HFFc6 (cell line): ENCODE results near the gene ENSA. TPM values are rescaled to one million over a fixed set of nuclear protein-coding genes. Genes with fewer than 3 reads are reported as not detected.
"Not testable (repeated sequence)": the region's sequence is repeated elsewhere in the genome, so short reads cannot be mapped to it uniquely, and the experiment has no call there.

ENCODE experiments used
- DNase-seq: peaks from one replicate; pipeline ENCODE4 v3.0.0-alpha.2; 2018
- H3K27ac Mint-ChIP-seq: 2 replicates; pipeline ENCODE4 v1.8.0; 2020; ENCODE audit warnings: mild to moderate bottlenecking, mixed read lengths
- H3K27me3 Mint-ChIP-seq: 2 replicates; pipeline ENCODE4 v1.8.0; 2021; ENCODE audit warnings: mild to moderate bottlenecking, moderate library complexity, mixed read lengths; ENCODE audit not compliant: insufficient read depth
- H3K36me3 Mint-ChIP-seq: 2 replicates; pipeline ENCODE4 v1.8.0; 2021; ENCODE audit warnings: low read depth, mixed read lengths
- H3K4me1 Mint-ChIP-seq: 2 replicates; pipeline ENCODE4 v1.8.0; 2020; ENCODE audit warnings: low read depth, mixed read lengths
- H3K4me3 Mint-ChIP-seq: 2 replicates; pipeline ENCODE4 v1.8.0; 2020; ENCODE audit warnings: mild to moderate bottlenecking, moderate library complexity, mixed read lengths
- H3K9me3 Mint-ChIP-seq: 2 replicates; pipeline ENCODE4 v1.8.0; 2020; ENCODE audit warnings: mild to moderate bottlenecking, mixed read lengths
- total RNA-seq, 6 experiments: library from RNA; stranded (reverse); fragmentation: NEBNext Ultra II Directional; extraction: Animal tissue kit (Norgen Biotek cat#: 25700); gene quantifications; 2 replicates in 1 of 6; 3 replicates in 5 of 6; pipeline ENCODE4 v1.2.3, GENCODE V29; 2021
- TF ChIP-seq, protein P1 (sequence below): fragments of 200-600 bp; sonication (generic); IDR thresholded peaks from 2 replicates; pipeline ENCODE4 v1.5.0; 2021; ENCODE audit warnings: antibody characterized with exemption, mild to moderate bottlenecking

ENSA gene
- total RNA-seq, 6 experiments from 2014 or later = 111 to 124 (median 119) TPM

DNA sequence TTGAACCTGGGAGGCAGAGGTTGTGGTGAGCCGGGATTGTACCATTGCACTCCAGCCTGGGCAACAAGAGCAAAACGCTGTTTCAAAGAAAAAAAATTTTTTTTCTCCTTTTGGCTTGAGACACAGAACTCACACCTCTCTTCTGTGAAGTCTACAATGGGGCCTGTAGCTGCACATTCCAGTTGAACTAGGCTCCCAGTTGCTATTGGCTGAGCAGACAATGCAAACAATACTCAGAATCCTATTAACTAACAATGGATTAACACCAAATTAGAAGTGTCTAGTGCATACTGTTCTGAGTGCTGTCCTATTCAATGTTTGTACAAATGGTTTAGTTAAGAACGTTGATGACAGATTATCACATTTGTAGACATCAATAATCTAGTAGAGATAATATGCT, 32.4 kb downstream of the ENSA start:
- DNase-seq = no peak
- H3K9me3 Mint-ChIP-seq = no peaks in the 10 kb centered on the region
- peaks cover 14% of the 10 kb centered on the region; the same call in 1 of the 2 replicates for H3K36me3 Mint-ChIP-seq
- TF ChIP-seq, protein P1, sequence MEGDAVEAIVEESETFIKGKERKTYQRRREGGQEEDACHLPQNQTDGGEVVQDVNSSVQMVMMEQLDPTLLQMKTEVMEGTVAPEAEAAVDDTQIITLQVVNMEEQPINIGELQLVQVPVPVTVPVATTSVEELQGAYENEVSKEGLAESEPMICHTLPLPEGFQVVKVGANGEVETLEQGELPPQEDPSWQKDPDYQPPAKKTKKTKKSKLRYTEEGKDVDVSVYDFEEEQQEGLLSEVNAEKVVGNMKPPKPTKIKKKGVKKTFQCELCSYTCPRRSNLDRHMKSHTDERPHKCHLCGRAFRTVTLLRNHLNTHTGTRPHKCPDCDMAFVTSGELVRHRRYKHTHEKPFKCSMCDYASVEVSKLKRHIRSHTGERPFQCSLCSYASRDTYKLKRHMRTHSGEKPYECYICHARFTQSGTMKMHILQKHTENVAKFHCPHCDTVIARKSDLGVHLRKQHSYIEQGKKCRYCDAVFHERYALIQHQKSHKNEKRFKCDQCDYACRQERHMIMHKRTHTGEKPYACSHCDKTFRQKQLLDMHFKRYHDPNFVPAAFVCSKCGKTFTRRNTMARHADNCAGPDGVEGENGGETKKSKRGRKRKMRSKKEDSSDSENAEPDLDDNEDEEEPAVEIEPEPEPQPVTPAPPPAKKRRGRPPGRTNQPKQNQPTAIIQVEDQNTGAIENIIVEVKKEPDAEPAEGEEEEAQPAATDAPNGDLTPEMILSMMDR = no peak
- H3K4me3 Mint-ChIP-seq = no peak overlapping the region
- no peak overlapping the region for H3K27ac Mint-ChIP-seq
- no peaks in the 10 kb centered on the region for H3K27me3 Mint-ChIP-seq
- H3K4me1 Mint-ChIP-seq = peaks cover 27% of the 10 kb centered on the region

DNA sequence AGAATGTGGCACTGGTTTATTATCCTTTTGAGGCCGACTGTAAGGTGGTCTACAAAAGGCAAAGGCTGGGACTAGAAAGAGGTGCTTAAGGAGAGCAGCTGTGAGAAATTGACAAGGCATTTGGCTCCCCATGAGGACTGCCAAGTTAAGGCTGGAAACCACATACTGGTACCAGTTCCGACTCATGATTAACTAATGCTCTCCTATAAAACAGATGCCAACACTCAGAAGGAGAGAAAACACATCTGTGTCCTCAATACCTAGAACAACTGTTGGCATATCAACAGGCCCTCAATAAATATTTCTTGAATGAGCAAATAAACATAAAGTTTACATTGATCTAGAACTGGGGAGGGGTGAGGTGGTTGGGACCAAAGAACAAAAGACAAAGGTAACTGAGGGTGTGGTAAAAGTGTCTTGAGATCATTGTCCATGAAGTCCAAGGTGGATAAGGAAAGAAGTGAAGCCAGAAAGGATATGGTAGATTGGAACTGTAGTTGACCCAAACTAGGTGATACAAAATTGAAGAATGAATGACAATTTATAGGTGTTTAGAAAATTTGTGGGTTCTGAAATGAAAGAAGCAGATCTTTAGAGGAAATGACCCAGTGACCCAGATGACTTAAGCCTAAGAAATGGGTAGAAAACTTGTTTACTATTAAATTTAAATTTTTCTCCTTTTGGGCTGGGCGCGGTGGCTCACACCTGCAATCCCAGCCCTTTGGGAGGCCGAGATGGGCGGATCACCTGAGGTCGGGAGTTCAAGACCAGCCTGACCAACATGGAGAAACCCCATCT, 33.1 kb downstream of the ENSA start:
- Mint-ChIP-seq H3K9me3 (no peaks in the 10 kb centered on the region), H3K4me1 (peaks cover 27% of the 10 kb centered on the region), H3K27me3 (no peaks in the 10 kb centered on the region), H3K4me3 (no peak overlapping the region), H3K27ac (peak overlapping the region; percentile 37), H3K36me3 (peaks cover 14% of the 10 kb centered on the region; the same call in 1 of the 2 replicates)
- DNase-seq = no peak
- TF ChIP-seq, protein P1 = no peak

DNA sequence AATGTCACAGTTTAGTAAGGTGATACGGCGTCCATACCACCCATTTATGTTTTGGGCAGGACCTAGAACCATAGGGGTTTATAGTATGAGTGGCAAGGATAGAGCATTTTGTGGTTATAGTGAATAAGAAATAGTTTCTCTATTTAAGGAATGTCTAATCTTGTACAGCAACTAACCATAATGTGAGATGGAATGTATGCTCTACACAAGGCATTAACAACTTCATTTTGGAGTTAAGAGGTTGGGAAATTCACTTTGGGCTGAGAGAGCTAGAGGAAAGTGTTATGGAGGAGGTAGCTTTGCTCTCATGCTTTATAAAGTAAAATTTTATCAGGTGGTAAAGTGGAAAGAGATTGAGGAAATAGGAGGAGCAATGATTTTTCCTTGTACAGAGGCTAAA, 47.0 kb downstream of the ENSA start:
- Mint-ChIP-seq H3K27ac (peak overlapping the region; percentile 12; the same call in 1 of the 2 replicates), H3K36me3 (peaks cover 17% of the 10 kb centered on the region), H3K4me3 (no peak overlapping the region), H3K9me3 (peaks cover 21% of the 10 kb centered on the region), H3K27me3 (peaks cover 26% of the 10 kb centered on the region), H3K4me1 (peaks cover 22% of the 10 kb centered on the region)
- DNase-seq = no peak
- TF ChIP-seq, protein P1 = no peak

DNA sequence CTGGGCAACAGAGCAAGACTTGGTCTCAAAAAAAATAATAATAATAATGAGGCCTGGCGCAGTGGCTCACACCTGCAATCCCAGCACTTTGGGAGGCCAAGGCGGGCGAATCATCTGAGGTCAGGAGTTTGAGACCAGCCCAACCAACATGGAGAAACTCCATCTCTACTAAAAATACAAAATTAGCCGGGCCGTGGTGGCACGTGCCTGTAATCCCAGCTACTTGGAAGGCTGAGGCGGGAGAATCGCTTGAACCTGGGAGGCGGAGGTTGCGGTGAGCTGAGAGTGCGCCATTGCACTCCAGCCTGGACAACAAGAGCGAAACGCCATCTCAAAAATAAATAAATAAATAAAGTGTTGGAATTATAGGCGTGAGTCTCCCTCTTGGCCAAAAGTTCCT, 47.5 kb downstream of the ENSA start:
- Mint-ChIP-seq H3K4me1 (peaks cover 25% of the 10 kb centered on the region), H3K36me3 (peaks cover 22% of the 10 kb centered on the region), H3K27me3 (peaks cover 30% of the 10 kb centered on the region), H3K9me3 (peaks cover 25% of the 10 kb centered on the region)
- H3K27ac Mint-ChIP-seq, DNase-seq, H3K4me3 Mint-ChIP-seq: not testable (repeated sequence)

DNA sequence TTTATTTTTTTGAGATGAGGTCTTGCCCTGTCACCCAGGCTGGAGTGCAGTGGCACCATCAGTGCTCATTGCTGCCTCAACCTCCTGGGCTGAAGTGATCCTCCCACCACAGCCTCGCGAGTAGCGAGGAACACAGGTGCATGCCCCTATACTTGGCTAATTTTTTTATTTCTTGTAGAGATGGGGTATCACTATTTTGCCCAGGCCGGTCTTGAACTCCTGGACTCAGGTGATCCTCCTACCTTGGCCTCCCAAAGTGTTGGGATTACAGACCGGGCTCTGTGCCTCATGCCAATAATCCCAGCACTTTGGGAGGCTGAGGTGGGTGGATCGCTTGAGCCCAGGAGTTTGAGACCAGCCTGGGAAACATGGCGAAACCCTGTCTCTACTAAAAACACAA, 48.0 kb downstream of the ENSA start:
- H3K27ac Mint-ChIP-seq, H3K4me3 Mint-ChIP-seq, DNase-seq: not testable (repeated sequence)
- H3K36me3 Mint-ChIP-seq = peaks cover 27% of the 10 kb centered on the region
- peaks cover 32% of the 10 kb centered on the region for H3K27me3 Mint-ChIP-seq
- H3K4me1 Mint-ChIP-seq = peaks cover 26% of the 10 kb centered on the region
- peaks cover 27% of the 10 kb centered on the region for H3K9me3 Mint-ChIP-seq

DNA sequence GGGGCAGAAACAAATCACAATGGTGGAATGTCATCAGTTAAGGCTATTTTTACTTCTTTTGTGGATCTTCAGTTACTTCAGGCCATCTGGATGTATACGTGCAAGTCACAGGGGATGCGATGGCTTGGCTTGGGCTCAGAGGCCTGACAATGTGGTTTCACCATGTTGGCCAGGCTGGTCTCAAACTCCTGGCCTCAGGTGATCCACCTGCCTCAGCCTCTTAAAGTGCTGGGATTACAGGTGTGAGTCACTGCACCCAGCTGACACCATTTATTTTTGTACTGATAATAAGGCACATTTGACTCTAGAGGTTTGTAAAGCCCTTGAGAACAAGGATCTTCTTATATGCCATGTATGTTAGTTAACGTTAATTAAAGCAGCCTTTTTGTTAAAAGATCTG, 48.4 kb downstream of the ENSA start:
- Mint-ChIP-seq H3K4me3 (peak overlapping the region; percentile 92), H3K27me3 (peaks cover 36% of the 10 kb centered on the region), H3K9me3 (peaks cover 27% of the 10 kb centered on the region), H3K36me3 (peaks cover 32% of the 10 kb centered on the region), H3K27ac (peak overlapping the region; percentile 99), H3K4me1 (peaks cover 30% of the 10 kb centered on the region)
- not testable (repeated sequence) for DNase-seq

DNA sequence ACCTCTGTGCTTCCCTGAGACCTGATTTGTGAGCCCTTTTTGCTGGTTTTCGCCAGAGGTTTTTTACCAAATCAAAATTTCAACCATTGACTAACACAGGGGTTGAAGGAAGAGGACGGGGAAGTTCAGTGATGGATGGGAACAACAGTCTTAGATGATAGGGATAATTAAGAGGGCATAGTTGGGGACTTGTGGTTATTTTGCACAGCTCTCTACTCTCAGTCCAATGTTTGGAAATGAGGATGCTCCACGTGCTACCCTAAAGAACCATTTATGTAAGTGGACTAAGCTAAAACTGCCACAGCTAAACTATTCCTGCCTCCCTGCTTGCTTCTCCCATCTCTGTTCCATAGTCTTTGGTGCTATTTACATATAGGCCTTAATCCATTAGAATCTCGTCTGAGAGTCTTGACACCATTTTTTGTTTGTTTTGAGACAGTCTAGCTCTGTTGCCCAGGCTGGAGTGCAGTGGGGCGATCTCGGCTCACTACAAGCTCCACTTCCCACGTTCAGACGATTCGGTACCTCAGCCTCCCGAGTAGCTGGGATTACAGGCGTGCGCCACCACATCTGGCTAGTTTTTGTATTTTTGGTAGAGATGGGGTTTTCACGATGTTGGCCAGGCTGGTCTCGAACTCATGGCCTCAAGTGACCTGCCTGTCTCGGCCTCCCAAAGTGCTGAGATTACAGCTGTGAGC, 49.3 kb downstream of the ENSA start:
- Mint-ChIP-seq H3K27ac (peak overlapping the region; percentile 99), H3K4me1 (peaks cover 39% of the 10 kb centered on the region), H3K9me3 (peaks cover 27% of the 10 kb centered on the region), H3K4me3 (peak overlapping the region; percentile 92), H3K27me3 (peaks cover 44% of the 10 kb centered on the region), H3K36me3 (peaks cover 40% of the 10 kb centered on the region)
- TF ChIP-seq, protein P1 = no peak
- DNase-seq = no peak
